Measurements from ENCODE around the gene MDM1.

MDM1 gene

GRCh38 chr12:68358532-68359485 lies 26.6 kb upstream of the MDM1 start:
- no peak overlapping the region for H3K4me3 ChIP-seq (ENCODE audit: low read depth, low read length)
- DNase-seq (ENCODE audit: low read depth) = peak; percentile 38

DNA sequence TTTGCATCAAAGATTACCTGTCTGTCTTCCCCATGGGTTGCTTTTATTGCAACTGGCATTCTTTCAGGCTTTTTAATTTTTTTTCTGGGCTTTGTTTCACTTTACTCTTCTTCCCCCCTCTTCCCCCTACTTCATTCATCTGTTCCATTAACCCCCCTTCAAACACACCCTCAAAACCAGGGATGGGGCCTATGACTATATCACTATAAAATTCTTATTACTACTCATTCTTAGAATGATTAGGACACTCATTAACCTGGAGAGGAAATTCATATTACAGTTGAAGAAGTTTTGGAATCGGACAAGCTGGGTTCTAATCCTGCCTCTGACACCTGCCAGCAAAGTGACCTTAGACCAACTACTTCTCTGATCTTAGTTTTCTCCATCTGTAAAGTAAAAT lies 24.8 kb upstream of the MDM1 start:
- no peak overlapping the region for H3K4me3 ChIP-seq (ENCODE audit: low read depth, low read length)
- DNase-seq (ENCODE audit: low read depth) = no peak

DNA sequence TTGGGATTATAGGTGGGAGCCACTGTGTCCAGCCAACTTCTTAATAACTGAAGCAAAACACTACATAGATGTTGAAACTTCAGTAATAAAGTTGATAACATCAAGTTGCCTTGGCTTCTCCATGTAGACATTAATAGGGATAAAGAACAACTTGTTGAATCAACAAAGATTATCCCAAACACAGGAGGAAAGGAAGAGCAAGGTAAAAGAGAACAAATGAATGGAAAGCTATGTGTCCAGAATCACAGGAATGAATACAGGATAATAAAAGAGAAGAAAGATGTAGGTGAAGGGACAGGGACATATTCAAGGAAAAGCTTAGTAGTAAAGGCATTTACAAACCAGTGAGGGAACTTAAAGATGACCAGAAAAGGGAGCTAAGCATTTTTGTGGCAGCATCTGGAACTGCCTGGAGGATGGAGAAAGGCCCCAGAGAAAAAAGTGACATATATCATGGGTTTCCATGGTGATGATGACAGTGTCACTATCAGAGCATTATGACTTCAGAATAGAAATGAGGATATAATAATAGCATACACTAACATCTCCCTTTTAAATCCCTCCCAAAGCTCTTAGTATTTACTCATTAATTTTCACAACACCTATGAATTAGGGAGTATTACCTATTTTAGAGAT lies 24.0 kb upstream of the MDM1 start:
- no peak overlapping the region for H3K4me3 ChIP-seq (ENCODE audit: low read depth, low read length)
- no peak for DNase-seq (ENCODE audit: low read depth)

DNA sequence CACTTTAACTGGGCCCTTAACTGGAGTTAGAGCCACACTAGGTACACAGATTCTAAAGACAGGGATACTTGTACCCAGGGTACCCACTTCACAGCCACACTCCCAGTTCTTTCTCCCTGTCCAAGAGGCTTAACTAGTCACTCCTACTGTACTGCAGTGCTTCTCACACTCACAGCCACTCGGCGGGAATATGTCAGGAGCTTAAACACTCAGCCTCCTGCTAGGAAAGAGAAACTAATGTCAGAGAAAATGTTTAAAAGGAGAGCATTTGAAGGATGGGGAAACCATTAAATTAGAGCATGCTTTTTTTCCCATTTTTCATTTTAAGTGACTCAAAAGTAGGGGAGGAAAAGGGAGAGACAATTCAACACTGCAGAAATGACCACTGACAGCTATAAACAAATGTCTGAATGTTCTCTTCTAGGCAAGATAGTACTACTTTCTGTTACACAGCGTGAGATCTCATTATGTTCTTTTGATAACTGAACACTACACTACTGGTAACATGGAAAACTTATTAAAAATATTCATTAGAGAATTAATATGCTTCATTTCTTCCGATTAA lies 22.9 kb upstream of the MDM1 start:
- no peak for DNase-seq (ENCODE audit: low read depth)
- H3K4me3 ChIP-seq (ENCODE audit: low read depth, low read length) = no peak overlapping the region

GRCh38 chr12:68352067-68352466 lies 19.9 kb upstream of the MDM1 start:
- no peak overlapping the region for H3K4me3 ChIP-seq (ENCODE audit: low read depth, low read length)
- DNase-seq (ENCODE audit: low read depth) = no peak

GRCh38 chr12:68350753-68351152 lies 18.6 kb upstream of the MDM1 start:
- DNase-seq (ENCODE audit: low read depth) = no peak
- no peak overlapping the region for H3K4me3 ChIP-seq (ENCODE audit: low read depth, low read length)

DNA sequence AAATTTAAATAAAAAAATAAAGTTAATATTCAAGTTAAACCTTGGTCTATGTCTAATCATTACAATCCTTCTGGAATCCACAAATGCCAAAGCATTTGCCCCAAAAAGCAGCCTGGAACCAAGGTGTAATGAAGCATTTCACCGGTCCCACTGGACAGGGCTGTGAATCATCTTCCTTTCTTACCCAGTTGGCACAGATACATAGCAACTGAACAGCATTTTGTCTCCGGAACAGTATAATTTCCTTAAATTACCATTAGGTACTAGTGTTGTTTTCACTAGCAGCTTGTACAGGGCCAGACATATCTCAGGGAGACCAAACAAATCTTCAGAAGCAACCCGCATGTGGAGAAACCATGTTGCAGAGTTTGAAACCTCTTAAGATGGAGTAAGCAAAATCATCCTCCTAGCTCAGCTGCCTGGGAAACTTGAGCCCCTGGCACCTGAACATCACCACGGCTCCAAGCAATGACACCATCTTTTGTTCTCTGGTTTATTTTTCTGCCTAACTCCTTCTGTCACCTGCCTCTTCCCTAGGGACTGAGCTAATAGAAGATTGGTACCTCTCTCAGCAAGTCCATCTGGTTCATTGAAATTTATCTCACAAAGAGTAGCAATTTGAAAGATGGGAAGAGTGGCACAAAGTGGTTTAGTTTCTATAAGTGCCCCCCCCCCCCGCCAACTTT lies 17.9 kb upstream of the MDM1 start:
- no peak overlapping the region for H3K4me3 ChIP-seq (ENCODE audit: low read depth, low read length)
- DNase-seq (ENCODE audit: low read depth) = no peak

DNA sequence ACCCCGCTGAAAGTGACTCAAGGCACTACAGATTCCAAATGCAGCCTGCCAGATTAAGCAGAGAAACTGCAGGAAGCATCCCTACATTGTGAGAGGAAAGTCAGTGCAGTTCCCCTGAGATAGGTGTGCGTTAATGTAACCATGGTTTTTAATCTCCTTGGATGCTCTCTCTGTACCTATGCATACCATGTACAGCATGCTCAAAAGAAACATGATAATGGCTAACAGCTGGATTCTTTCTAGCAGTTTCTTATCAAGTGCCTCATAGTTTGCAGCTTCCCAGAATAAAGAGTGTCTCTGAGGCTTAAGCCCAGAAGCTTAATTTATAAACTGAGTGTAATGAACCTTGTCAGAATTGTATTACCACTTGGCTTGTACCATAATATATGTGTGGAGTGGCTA lies 17.1 kb upstream of the MDM1 start:
- DNase-seq (ENCODE audit: low read depth) = no peak
- H3K4me3 ChIP-seq (ENCODE audit: low read depth, low read length) = no peak overlapping the region

GRCh38 chr12:68348419-68348818 lies 16.3 kb upstream of the MDM1 start:
- H3K4me3 ChIP-seq (ENCODE audit: low read depth, low read length) = no peak overlapping the region
- DNase-seq (ENCODE audit: low read depth) = no peak

DNA sequence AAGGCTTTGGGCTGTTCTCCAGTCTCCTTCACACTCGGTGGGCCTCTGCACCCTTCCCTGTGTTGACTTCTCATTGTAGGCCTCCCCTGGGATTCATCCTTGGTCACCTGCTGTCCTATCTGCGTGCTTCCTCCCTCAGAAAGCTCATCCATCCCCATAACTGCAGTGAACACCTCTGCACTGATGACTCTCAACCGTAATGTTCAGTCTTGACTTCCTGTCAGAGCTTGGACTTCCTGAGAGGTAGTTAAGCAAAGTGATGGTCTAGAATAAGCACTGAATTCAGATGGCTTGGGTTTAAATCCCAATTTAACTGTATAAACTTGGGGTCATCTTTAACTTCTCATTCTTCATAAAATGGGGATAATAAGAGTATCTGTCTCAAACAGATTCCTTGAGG lies 13.6 kb upstream of the MDM1 start:
- no peak overlapping the region for H3K4me3 ChIP-seq (ENCODE audit: low read depth, low read length)
- DNase-seq (ENCODE audit: low read depth) = no peak

GRCh38 chr12:68344126-68344525 lies 12.0 kb upstream of the MDM1 start:
- DNase-seq (ENCODE audit: low read depth) = no peak
- no peak overlapping the region for H3K4me3 ChIP-seq (ENCODE audit: low read depth, low read length)

DNA sequence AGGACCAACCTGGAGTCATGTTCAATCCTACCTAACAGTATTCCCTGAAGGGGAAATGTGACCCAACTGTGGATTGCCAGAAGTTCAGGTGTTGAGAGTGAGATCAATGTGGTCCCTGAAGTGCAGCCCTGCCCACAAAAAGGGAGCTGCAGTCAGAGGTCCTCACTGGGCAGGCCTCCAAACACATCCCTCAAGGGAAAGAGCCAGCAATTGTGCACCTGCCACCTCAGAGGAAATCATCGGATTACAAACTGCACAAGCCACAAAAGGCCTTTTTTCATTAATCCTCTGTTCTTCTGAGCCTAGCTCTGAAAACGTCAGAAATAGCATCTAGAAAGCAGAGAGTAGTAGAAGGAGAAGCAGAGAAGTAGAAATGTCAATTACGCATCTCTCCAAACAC lies 10.8 kb upstream of the MDM1 start:
- DNase-seq (ENCODE audit: low read depth) = no peak
- no peak overlapping the region for H3K4me3 ChIP-seq (ENCODE audit: low read depth, low read length)

- no peak overlapping the region for H3K4me3 ChIP-seq (ENCODE audit: low read depth, low read length)
- DNase-seq (ENCODE audit: low read depth) = no peak
Measured at GRCh38 chr12:68341822-68342221, 9.7 kb upstream of the MDM1 start.

DNA sequence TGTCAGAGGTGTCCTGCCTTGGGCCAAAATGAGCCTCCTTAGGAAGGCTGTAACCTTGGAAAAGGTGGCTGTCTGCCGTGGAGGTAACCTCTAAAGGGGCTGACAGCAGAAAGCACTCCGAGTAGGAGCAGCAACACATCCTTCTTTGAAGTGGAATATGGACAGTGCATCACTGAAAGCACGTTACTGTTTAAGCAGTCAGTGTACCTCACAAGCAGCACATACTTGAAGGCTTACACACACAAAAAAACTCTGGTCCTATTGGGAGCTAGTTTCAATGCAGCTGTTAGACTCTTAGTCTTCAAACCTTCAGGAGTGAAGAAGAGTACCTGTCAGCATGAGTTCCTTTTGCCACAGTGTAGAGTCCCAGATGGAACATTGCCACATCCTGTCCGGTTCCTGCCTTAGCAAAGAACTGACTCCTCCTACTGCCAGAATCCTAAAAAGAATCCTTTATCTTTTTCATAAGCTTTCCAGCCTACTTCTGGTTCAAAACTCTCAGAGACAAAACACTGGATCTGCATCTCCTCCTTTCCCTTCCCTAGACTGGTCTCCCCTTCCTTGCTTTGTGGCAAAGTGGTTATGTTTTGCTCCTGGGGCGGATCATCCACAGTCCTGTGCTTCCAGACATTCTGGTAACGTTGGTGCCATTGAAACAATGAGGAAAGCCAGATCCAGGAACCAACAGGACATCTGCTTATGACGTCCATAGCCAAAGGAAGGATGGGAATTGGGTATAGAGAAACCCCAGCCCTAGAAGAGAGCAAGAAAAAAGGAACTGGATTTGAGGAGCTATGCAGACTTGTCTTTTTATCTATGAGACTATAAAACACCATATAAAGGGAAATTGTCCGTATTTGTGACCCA lies 8.5 kb upstream of the MDM1 start:
- DNase-seq (ENCODE audit: low read depth) = no peak
- no peak overlapping the region for H3K4me3 ChIP-seq (ENCODE audit: low read depth, low read length)

DNA sequence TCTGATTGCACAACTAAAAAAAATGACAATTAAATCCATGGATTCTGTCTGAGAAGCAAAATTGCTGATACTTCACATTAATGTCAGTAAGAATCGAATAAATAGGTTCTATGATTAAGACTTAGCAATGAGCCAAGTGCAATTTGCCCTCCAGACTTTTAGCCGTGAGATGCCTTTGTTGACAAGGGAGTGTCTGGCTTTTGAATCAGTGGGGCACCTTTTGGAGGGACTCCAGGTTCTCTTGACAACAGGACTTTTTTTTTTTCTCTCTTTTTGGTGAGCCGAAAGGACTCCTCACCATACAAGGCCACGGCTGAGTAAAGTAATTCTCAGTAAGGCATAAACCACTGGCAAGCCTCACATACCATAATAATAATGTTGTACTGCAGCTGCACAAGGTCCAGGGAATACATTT lies 4.7 kb upstream of the MDM1 start:
- DNase-seq (ENCODE audit: low read depth) = no peak
- H3K4me3 ChIP-seq (ENCODE audit: low read depth, low read length) = no peak overlapping the region

DNA sequence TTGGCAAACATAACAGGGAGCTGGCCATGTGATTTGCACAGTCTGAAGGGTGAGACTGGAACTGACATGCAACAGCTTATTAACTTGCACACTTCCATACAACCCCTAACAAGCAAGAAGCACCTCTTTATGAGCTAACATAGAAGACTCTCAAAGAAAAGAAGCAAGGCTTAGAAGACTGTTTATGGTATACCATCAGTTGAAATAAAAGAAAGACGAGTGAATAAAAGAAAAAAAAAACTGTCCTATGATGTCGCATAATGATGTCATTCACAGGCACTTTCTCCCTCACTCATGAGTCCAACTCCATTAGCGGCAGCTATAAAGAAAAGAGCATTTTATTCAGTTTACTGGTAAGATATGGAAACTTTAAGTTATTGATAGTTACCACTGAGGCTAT lies 3.3 kb upstream of the MDM1 start:
- DNase-seq (ENCODE audit: low read depth) = no peak
- no peak overlapping the region for H3K4me3 ChIP-seq (ENCODE audit: low read depth, low read length)

DNA sequence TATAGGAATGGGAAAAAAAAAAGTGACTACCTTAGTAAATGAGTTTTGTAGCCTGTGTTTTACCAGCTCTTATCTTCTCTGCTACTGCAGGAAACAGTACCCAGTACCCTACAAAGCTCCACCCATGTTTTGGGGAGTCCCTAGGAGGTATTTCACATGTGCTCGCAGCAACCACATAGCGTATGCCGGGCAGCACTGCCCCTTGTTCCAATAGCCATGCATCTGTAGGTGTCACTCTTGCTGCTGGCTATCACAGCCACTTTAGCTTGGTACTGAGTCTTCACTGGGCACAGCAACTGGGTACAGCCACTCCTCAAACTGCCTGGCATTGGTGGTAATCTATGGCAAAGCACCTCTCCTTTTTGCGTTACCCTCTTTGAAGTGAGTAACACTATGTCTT lies 2.0 kb upstream of the MDM1 start:
- H3K4me3 ChIP-seq (ENCODE audit: low read depth, low read length) = no peak overlapping the region
- DNase-seq (ENCODE audit: low read depth) = no peak

DNA sequence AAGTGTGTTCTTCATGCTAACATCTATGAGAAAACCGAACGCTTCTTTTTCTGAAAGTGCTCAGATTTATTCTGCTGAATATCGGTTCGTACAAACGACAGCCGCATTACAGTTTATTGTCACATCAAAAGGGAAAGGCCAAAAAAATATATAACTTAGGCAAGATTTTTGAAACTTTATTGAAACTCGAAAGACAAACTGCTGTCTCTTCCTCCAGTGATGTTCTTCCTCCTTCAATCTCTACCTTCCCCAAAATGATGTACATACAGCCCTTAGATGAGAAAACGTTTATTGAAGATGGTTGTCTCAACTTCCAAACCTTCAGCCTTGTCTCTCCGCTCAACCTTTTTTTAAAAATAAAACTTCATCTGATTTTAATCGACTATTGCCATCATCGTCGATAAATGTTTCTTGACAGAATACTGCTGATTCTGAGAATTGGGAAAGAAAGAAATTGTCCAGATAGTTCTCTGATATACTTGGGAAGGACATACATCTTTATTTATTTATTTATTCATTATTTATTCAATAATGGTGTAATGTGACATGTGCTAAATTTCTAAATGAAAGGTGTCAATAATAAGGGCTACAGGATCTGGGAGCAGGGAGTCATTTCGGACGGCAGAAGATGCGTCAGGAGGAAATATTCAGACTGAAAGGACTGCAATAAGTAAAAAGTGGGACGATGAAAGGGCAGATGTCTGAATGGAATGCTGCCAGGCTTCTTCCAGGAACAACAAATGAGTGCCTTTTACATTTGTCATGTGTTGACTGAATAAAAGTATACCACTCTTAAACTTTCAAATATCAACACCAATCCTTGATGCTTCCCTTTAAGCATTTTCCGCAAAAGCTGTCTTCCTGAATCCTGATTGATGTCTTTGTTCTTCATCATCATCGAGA lies 817 bp upstream of the MDM1 start:
- DNase-seq (ENCODE audit: low read depth) = no peak
- H3K4me3 ChIP-seq (ENCODE audit: low read depth, low read length) = peak overlapping the region; percentile 78
